Erythroblast (primary cell): ENCODE measurements around the gene HTRA2.

Experiments
- DNase-seq, 2 experiments: peaks; one replicate each; lab custom pipeline; 2025; lab: John Stamatoyannopoulos, UW
- GATA1 ChIP-seq: IDR thresholded peaks from 2 replicates; pipeline ENCODE4 v1.6.1; 2011; ENCODE audit warnings: low read depth, mild to moderate bottlenecking, control low read depth, low read length, moderate library complexity
- POLR2A ChIP-seq: IDR thresholded peaks from 2 replicates; pipeline ENCODE4 v1.6.1; 2011; ENCODE audit warnings: mild to moderate bottlenecking, low read length

HTRA2 gene

DNA sequence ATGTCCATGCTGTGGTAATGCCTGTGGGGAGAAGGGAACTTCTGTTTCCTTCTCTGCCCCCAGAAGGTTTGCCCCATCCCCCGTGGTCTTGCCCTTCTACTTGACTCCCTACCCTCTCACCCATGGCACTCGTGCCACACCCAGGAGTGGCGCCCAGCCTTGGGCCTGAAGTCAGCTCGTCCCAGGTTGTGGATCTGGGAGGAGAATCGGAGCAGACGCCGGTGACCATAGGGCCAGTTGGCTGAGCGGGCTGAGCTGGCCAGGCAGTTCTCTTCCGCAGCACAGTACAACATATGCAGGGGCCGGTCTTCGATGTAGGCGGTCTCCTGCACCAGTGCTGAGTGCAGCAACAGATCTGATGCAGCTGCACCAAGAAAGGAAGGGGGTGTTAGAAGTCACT is 4.7 kb downstream of the HTRA2 start:
- no peak for DNase-seq
- TF ChIP-seq POLR2A (peak; percentile 13), GATA1 (no peak)

DNA sequence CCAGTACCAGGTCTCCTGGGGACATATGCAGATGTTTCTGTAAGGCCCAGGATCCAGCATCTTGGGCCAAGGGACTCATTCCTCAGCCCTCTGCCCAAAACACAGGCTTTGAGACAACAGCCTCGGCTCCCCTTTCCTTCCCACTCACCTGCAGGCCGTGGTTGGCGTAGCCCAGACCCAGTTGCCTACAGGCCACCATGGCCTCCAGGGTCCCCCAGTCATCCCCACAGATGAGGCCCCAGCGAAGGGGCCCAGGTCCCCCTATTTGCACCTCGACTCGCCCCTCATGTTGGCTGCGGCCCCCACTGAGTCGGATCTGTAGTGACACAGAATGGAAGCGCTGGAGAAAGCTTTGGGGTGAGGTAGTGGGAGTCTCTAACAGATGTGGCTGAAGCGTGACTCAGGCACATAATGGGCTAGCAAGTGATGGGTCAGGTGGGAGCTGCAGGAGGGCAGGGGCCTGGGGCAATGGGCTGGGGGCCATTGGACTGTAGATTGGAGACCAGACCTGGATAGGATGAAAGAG is 5.8 kb downstream of the HTRA2 start:
- no peak for DNase-seq
- no peak for TF ChIP-seq POLR2A
- no peak for TF ChIP-seq GATA1

DNA sequence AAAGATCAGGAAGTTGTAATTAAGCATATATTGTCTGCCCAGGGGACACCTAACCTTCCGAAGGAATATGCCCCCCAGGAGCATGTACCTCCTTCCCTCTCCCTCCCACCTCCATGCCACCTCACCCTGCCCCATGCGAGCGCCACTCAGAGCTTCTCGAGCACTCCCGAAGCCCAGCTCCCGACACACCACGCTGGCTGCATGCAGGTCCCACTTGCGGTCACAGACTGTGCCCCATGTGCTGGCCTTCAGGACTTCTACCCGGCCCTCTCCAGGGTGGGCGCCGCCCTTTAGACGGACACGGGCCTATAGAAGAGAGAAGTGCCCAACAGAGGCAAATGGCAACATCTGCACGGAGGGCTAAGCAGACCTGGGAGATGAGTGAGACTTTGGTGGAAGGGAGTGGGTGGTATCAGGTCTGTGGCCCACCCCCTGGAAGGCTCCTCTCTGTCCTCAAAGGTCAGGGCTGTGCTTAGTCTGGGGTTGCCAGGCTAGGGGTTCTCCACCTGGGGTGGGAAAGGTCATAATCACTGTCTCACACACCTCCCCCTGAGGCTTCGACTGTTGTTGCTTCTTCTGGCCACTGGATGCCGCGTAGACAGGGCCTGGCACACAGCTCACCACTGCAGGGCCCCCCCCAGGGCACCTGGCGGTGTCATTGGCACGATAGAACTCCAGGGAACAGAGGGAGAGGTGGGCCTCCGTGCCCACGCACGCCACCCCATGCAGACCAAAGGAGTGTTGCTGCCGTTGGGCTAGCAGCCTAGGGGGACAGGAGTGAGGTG is 6.6 kb downstream of the HTRA2 start:
- TF ChIP-seq GATA1 (no peak), POLR2A (no peak)
- DNase-seq, result no peak

DNA sequence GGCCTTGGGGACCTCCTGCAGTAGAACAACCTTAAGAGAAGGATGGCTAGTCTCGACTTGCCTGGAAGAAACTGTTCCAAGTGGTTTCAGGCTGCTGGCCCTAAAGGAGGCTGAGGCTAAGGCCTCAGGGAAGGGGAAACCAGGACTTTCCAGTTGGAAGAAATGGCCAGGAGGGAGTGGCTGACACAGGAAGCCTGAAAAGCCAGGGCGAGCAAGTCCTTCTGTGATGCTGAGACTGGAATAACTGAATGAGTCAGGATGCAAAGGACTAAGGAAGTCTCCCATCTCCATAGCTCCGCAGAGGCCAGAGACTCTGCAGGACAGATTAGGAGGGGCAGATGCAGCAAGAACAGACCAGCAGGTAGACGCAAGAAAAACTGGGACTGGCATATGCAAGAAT is 7.4 kb downstream of the HTRA2 start:
- TF ChIP-seq POLR2A (no peak), GATA1 (no peak)
- no peak for DNase-seq

DNA sequence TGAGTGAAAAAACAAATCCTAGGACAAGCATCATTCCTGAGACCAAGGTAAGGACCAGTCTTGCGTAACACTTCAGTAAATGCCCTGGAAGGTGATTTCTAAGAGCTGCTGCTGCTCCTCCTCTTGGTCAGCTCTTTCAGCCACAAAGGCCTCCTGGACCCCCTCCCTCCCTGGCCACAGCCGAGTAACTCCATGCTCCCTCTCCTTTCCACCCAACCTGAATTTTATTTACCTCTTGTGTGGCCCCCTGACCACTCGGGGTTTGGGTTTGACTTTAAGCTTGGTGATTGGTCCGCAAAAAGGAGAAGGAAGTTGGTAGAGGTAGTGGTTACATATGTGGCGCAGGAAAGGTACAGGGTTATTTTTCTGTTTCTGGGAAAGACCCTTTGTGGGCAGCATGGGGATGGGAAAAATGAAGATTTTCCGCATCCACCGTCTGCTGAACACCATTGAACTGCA is 9.2 kb downstream of the HTRA2 start:
- DNase-seq, result no peak
- TF ChIP-seq GATA1, result no peak
- TF ChIP-seq POLR2A, result no peak

DNA sequence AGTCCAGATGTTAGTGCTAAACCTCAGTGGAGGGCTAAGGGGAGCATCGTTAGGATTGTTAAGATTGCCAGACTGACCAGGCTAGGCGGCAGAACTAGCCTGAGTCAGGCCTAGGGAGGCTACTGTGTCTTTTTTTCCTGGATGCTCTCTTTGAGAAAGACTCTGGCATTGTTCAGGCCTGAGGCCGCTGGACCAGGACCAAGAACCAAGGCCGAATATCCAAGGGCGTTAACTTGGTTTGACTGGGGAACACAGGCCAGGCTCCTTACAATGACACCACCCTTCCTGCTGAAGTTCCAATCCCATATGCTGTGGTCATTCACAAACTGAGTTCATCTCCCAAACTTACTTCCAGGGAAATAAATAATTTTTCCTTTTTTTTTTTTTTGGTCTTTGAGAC is 10.6 kb downstream of the HTRA2 start:
- no peak for DNase-seq
- TF ChIP-seq POLR2A, result no peak
- TF ChIP-seq GATA1, result no peak

- no peak for DNase-seq
- no peak for TF ChIP-seq POLR2A
- TF ChIP-seq GATA1, result no peak
Measured at GRCh38 chr2:74542978-74543377, 13.2 kb downstream of the HTRA2 start.

- TF ChIP-seq GATA1, result no peak
- DNase-seq, result no peak
Measured at GRCh38 chr2:74544634-74545033, 14.9 kb downstream of the HTRA2 start.

DNA sequence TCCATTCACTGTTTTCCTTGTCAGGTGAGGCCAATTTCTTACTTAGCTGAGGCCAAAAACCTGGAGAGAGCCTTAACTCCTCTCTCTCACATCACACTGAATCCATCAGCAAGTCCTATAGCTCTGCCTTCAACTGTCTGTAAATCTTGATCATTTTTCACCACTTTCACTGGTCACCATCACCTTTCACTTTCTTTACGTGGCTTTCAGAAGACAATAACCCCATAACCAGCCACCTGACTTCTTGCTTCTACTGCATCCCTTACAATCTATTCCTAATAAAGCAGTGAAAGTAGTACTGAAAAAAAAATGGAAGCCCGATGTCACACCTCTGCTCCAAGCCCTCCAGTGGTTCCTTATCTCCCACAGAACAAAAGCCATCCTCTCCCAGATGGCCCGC is 16.3 kb downstream of the HTRA2 start:
- TF ChIP-seq GATA1, result no peak
- TF ChIP-seq POLR2A, result no peak
- no peak for DNase-seq

DNA sequence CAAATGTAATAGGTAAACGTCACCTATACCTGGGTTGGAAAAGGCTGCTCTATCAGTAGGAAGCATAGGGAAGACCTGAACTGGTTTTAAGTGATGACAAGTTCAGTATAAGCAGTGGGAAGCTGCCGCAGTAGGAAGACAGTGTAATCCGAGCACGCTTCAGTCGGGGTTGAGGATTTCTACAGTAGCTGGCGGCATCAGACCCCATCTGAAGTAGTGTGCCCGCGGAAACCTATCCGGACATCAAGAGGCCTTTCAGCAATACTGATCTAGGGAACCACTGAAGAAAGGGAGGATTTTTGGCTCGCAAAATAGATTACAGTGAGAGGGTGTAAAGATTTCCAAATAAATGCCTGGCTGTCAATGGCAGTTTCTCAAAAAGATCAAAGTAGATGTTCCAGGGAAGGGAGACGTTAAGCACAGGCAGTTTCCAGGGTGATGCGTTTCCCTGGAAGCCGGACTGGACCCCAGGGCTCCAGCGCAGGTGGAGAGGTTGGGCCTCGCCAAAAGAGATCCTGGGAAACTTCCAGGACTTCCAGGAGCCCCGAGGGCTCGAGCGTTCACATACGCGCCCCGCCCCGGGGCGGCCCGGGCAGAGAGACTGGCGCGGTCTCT is 18.7 kb downstream of the HTRA2 start:
- no peak for DNase-seq
- no peak for TF ChIP-seq GATA1
- peak; percentile 44 for TF ChIP-seq POLR2A

- peak; percentile 81 for DNase-seq
Measured at GRCh38 chr2:74548900-74549826, 19.4 kb downstream of the HTRA2 start.

DNA sequence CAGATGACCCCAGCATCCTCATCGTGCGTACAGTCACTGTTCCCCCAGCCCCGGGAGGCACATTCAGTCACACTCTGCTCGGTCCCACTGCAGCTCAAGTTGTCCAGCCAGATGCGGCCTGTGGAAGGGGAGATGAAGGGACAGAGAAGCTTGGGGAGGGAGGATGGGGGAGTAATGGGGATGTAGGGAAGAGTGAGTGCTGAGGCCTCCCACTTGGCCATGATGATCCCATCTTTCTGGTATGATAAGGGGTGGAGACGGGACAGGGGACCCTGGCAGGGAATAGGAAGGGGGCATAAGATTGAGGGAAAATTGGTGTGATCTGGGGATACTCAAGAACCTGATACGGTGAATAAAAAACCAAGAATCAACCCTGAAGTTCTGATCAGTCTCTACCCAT is 20.5 kb downstream of the HTRA2 start:
- DNase-seq, result no peak
- TF ChIP-seq POLR2A (no peak), GATA1 (no peak)

More at GRCh38 chr2:74548900-74549826, 19.4 kb downstream of the HTRA2 start:
- TF ChIP-seq POLR2A (peak; percentile 41), GATA1 (no peak)

GRCh38 chr2:74551530-74551929 is 21.8 kb downstream of the HTRA2 start:
- no peak for TF ChIP-seq GATA1
- no peak for TF ChIP-seq POLR2A
- no peak for DNase-seq
